IMR-90 (cell line): ENCODE measurements around the gene DMAC2L. TPM values are rescaled to one million over a fixed set of nuclear protein-coding genes. Genes with fewer than 3 reads are reported as not detected.

ENCODE experiments used
- ATAC-seq: fragments of 200-7000 bp; cut with Tn5 transposase; 2 replicates; pipeline ENCODE4 v1.9.1; 2020; ENCODE audit warnings: low read depth, mild to moderate bottlenecking, moderate library complexity
- BruUV-seq: library from RNA; stranded (reverse); fragments of 400-500 nt; replicated peaks from 2 replicates; lab custom pipeline; 2021; lab: Mats Ljungman, UMichigan
- CTCF ChIA-PET: fragments of 300-600 bp; formaldehyde crosslinking; extraction: SDS; loops from one replicate; lab custom pipeline; 2021; ENCODE audit warnings: antibody characterized with exemption; lab: Yijun Ruan, JAX
- POLR2A ChIA-PET: fragments of 300-600 bp; sonication (Branson Sonifier 250); formaldehyde crosslinking; loops from one replicate; lab custom pipeline; 2022; ENCODE audit warnings: antibody characterized with exemption; ENCODE audit not compliant: unreplicated experiment; lab: Charles Lee
- DNase-seq: peaks from one replicate; pipeline ENCODE4 v3.0.0; 2013
- H2AFZ ChIP-seq: replicated peaks from 2 replicates; pipeline ENCODE3; 2013; ENCODE audit warnings: low read length, mild to moderate bottlenecking; ENCODE audit not compliant: poor library complexity
- H2AK5ac ChIP-seq: 2 replicates; pipeline ENCODE4 v1.6.1; 2013; ENCODE audit warnings: low read depth, low read length, inconsistent platforms
- H2AK9ac ChIP-seq: replicated peaks from 2 replicates; pipeline ENCODE3; 2013; ENCODE audit warnings: mild to moderate bottlenecking, low read depth, low read length, moderate library complexity; ENCODE audit not compliant: poor library complexity
- H2BK120ac ChIP-seq: 2 replicates; pipeline ENCODE4 v1.6.1; 2013; ENCODE audit warnings: low read depth, low read length, inconsistent platforms
- H2BK15ac ChIP-seq: 3 replicates; pipeline ENCODE4 v1.6.1; 2013; ENCODE audit warnings: low read depth, low read length, inconsistent platforms
- H2BK20ac ChIP-seq: 2 replicates; pipeline ENCODE4 v1.6.1; 2013; ENCODE audit warnings: low read depth, mild to moderate bottlenecking, inconsistent platforms, low read length, moderate library complexity
- H2BK5ac ChIP-seq: 2 replicates; pipeline ENCODE4 v1.6.1; 2013; ENCODE audit warnings: mild to moderate bottlenecking, low read depth, low read length, inconsistent platforms; ENCODE audit not compliant: poor library complexity, severe bottlenecking
- H3K14ac ChIP-seq: replicated peaks from 2 replicates; pipeline ENCODE4 v1.6.1; 2013; ENCODE audit warnings: low read depth, low read length, inconsistent platforms
- H3K18ac ChIP-seq: 2 replicates; pipeline ENCODE4 v1.6.1; 2013; ENCODE audit warnings: low read depth, low read length, control low read depth
- H3K23ac ChIP-seq: 2 replicates; pipeline ENCODE4 v1.6.1; 2013; ENCODE audit warnings: low read depth, low read length, inconsistent platforms
- H3K27ac ChIP-seq: 2 replicates; pipeline ENCODE4 v1.5.1; 2013; ENCODE audit warnings: mild to moderate bottlenecking, control low read depth, low read length; ENCODE audit not compliant: insufficient read depth
- H3K27me3 ChIP-seq: 2 replicates; pipeline ENCODE4 v1.6.1; 2013; ENCODE audit warnings: low read length; ENCODE audit not compliant: control insufficient read depth, insufficient read depth
- H3K36me3 ChIP-seq: 2 replicates; pipeline ENCODE4 v1.6.1; 2013; ENCODE audit warnings: low read length, mixed read lengths; ENCODE audit not compliant: control insufficient read depth, insufficient read depth
- H3K4ac ChIP-seq: 2 replicates; pipeline ENCODE4 v1.6.1; 2013; ENCODE audit warnings: low read depth, low read length, inconsistent platforms
- H3K4me1 ChIP-seq: 2 replicates; pipeline ENCODE4 v1.6.1; 2013; ENCODE audit warnings: low read length, mixed read lengths; ENCODE audit not compliant: control insufficient read depth, insufficient read depth
- H3K4me2 ChIP-seq: 2 replicates; pipeline ENCODE4 v1.6.1; 2013; ENCODE audit warnings: low read depth, mild to moderate bottlenecking, control low read depth, low read length, moderate library complexity
- H3K4me3 ChIP-seq: 2 replicates; pipeline ENCODE4 v1.5.1; 2013; ENCODE audit warnings: low read depth, mild to moderate bottlenecking, control low read depth, low read length, moderate library complexity; ENCODE audit not compliant: insufficient read depth
- H3K56ac ChIP-seq: 2 replicates; pipeline ENCODE4 v1.6.1; 2013; ENCODE audit warnings: low read length, inconsistent platforms; ENCODE audit not compliant: insufficient read depth; ENCODE audit errors: extremely low read depth
- H3K79me1 ChIP-seq, 2 experiments: 2 replicates each; pipeline ENCODE4 v1.6.1; 2013; ENCODE audit warnings: low read length in 2 of 2, inconsistent platforms in 1 of 2, low read depth in 1 of 2
- H3K9ac ChIP-seq: 2 replicates; pipeline ENCODE4 v1.6.1; 2013; ENCODE audit warnings: low read depth, low read length, control low read depth
- H3K9me1 ChIP-seq: 2 replicates; pipeline ENCODE4 v1.6.1; 2013; ENCODE audit warnings: low read length, inconsistent platforms; ENCODE audit not compliant: insufficient read depth
- H3K9me3 ChIP-seq: 2 replicates; pipeline ENCODE4 v1.6.1; 2013; ENCODE audit warnings: low read length; ENCODE audit not compliant: control insufficient read depth, insufficient read depth
- H4K20me1 ChIP-seq: 2 replicates; pipeline ENCODE4 v1.6.1; 2013; ENCODE audit warnings: low read length, inconsistent platforms; ENCODE audit not compliant: insufficient read depth
- H4K5ac ChIP-seq: 2 replicates; pipeline ENCODE4 v1.6.1; 2013; ENCODE audit warnings: mild to moderate bottlenecking, low read depth, low read length, control low read depth
- H4K8ac ChIP-seq, 2 experiments: 2 replicates each; pipeline ENCODE4 v1.6.1; 2013; ENCODE audit warnings: low read depth in 2 of 2, low read length in 2 of 2, control low read depth in 1 of 2, inconsistent platforms in 1 of 2
- H4K91ac ChIP-seq: 2 replicates; pipeline ENCODE4 v1.6.1; 2013; ENCODE audit warnings: low read depth, low read length, inconsistent platforms; ENCODE audit not compliant: insufficient read depth
- BHLHE40 ChIP-seq: fragments of 150-350 bp; IDR thresholded peaks from 2 replicates; pipeline ENCODE4 v1.6.1; 2016; ENCODE audit warnings: mild to moderate bottlenecking, low read depth, low read length
- CEBPB ChIP-seq: IDR thresholded peaks from 2 replicates; pipeline ENCODE4 v1.6.1; 2012; ENCODE audit warnings: low read depth, low read length, improper control_type of control experiment
- CHD1 ChIP-seq: IDR thresholded peaks from 2 replicates; pipeline ENCODE4 v1.6.1; 2012; ENCODE audit warnings: low read depth, low read length, improper control_type of control experiment
- FOS ChIP-seq: fragments of 150-350 bp; IDR thresholded peaks from 2 replicates; pipeline ENCODE4 v1.6.1; 2016; ENCODE audit warnings: low read depth, low read length
- MAFK ChIP-seq: IDR thresholded peaks from 2 replicates; pipeline ENCODE4 v1.6.1; 2012; ENCODE audit warnings: low read depth, low read length, improper control_type of control experiment
- MAZ ChIP-seq: IDR thresholded peaks from 2 replicates; pipeline ENCODE4 v1.6.1; 2012; ENCODE audit warnings: low read depth, mild to moderate bottlenecking, low read length, improper control_type of control experiment, moderate library complexity, borderline replicate concordance
- MXI1 ChIP-seq: IDR thresholded peaks from 2 replicates; pipeline ENCODE4 v1.6.1; 2012; ENCODE audit warnings: low read depth, mild to moderate bottlenecking, low read length, moderate library complexity, borderline replicate concordance
- NFE2L2 ChIP-seq: fragments of 150-350 bp; IDR thresholded peaks from 2 replicates; pipeline ENCODE4 v1.6.1; 2016; ENCODE audit warnings: low read depth, mild to moderate bottlenecking, low read length
- POLR2A ChIP-seq: IDR thresholded peaks from 2 replicates; pipeline ENCODE4 v1.6.1; 2012; ENCODE audit warnings: mild to moderate bottlenecking, low read depth, low read length
- RAD21 ChIP-seq: IDR thresholded peaks from 2 replicates; pipeline ENCODE4 v1.6.1; 2012; ENCODE audit warnings: low read length, improper control_type of control experiment
- RCOR1 ChIP-seq: IDR thresholded peaks from 2 replicates; pipeline ENCODE4 v1.6.1; 2012; ENCODE audit warnings: mild to moderate bottlenecking, low read length, improper control_type of control experiment; ENCODE audit not compliant: insufficient replicate concordance
- RFX5 ChIP-seq: IDR thresholded peaks from 2 replicates; pipeline ENCODE4 v1.8.0; 2012; ENCODE audit warnings: low read depth, mild to moderate bottlenecking, low read length, moderate library complexity
- SMC3 ChIP-seq: fragments of 150-350 bp; IDR thresholded peaks from 2 replicates; pipeline ENCODE4 v1.6.1; 2016; ENCODE audit warnings: low read depth, mild to moderate bottlenecking, antibody characterized with exemption, low read length, moderate library complexity
- WGBS, 2 experiments: methylation state at CpG; one replicate each; pipeline versions ENCODE4 v1.1.5 to v1.1.7; 2013; ENCODE audit warnings: missing lambda C conversion rate in 2 of 2; ENCODE audit not compliant: insufficient read length in 1 of 2; ENCODE audit errors: extremely low coverage in 2 of 2; 5-methylcytosine and 5-hydroxymethylcytosine counted together
- dilution Hi-C: fragments of 300-500 bp; cut with HindIII; formaldehyde crosslinking; loops from one replicate; pipeline ENCODE4 v1.14.3; 2018; ENCODE audit warnings: low sequenced_read_pairs; ENCODE audit not compliant: unreplicated experiment
- in situ Hi-C: fragments of 300-500 bp; cut with MboI; formaldehyde crosslinking; loops from 3 replicates; pipeline ENCODE4 v1.14.3; 2019; ENCODE audit warnings: low sequenced_read_pairs, inconsistent platforms, mixed read lengths
- intact Hi-C: fragments of 100-400 bp; cut with micrococcal nuclease; formaldehyde crosslinking; loops from 2 replicates; pipeline ENCODE4 v1.10.0; 2022
- polyA plus RNA-seq, 3 experiments: library from polyadenylated mRNA; depleted of rRNA; stranded (reverse); fragments of >200 nt; gene quantifications; 2 replicates each; pipeline ENCODE4 v1.2.3, GENCODE V29; 2012; ENCODE audit warnings: low replicate concordance in 1 of 3
- total RNA-seq: library from RNA; depleted of rRNA; stranded (reverse); fragments of >200 nt; gene quantifications from 2 replicates; pipeline ENCODE4 v1.2.3, GENCODE V29; 2012
- TF ChIP-seq, protein P1 (sequence below): conservative IDR thresholded peaks from 2 replicates; pipeline ENCODE4 v1.5.1; 2012; ENCODE audit warnings: mild to moderate bottlenecking, low read depth, low read length, improper control_type of control experiment
- TF ChIP-seq, protein P2 (sequence below): fragments of 150-350 bp; IDR thresholded peaks from 2 replicates; pipeline ENCODE4 v1.6.1; 2017; ENCODE audit warnings: mild to moderate bottlenecking, antibody characterized with exemption, low read length, low read depth
- TF ChIP-seq, protein P3 (sequence below): fragments of 150-350 bp; IDR thresholded peaks from 2 replicates; pipeline ENCODE4 v1.6.1; 2016; ENCODE audit warnings: low read depth, mild to moderate bottlenecking, low read length, moderate library complexity, borderline replicate concordance

DMAC2L gene
- total and polyA plus RNA-seq, 2 of the 4 experiments (the other 2 are of a cell fraction), result 5.0 to 6.1 TPM

DNA sequence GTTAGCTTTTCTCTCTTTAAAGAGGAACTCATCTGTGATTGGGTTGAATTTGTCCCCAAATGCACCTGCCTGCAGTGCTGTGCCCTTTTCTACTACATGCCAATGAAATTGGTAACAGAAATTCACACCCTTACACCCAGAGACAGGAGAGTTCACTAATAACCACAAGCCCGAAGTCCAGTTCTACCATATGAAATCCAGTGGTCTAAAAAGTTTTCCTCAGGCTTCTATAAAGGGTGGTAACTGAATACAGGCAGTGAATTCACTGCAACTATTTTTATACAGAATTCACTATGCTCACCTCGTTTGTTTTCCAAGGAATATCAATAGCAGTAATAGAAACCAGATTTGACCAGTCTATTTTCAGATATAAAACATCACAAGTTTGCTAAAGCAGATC, 49.3 kb upstream of the DMAC2L start:
- Histone ChIP-seq H2AFZ (no peak overlapping the region), H3K14ac (no peak overlapping the region), H4K5ac (no peak overlapping the region), H3K36me3 (no peaks in the 10 kb centered on the region), H2BK5ac (no peak overlapping the region), H4K8ac (no peak overlapping the region), H3K4me2 (no peak overlapping the region), H2BK15ac (no peak overlapping the region), H4K91ac (no peak overlapping the region), H3K27me3 (no peaks in the 10 kb centered on the region), H2BK120ac (no peak overlapping the region), H2AK5ac (no peak overlapping the region), H3K56ac (no peak overlapping the region), H3K9me3 (no peaks in the 10 kb centered on the region), H3K18ac (no peak overlapping the region), H3K4ac (no peak overlapping the region), H3K9me1 (no peaks in the 10 kb centered on the region), H4K20me1 (no peaks in the 10 kb centered on the region), H3K23ac (no peak overlapping the region), H3K9ac (no peak overlapping the region), H3K79me1 (no peaks in the 10 kb centered on the region), H2BK20ac (no peak overlapping the region), H3K4me3 (no peak overlapping the region), H3K4me1 (no peaks in the 10 kb centered on the region), H2AK9ac (no peak overlapping the region), H3K27ac (no peak overlapping the region)
- POLR2A ChIA-PET, result no interaction called here
- dilution Hi-C loops (no loop called here), in situ Hi-C loops (no loop called here), intact Hi-C loops (loop anchor here (5.0 kb wide), 1 partner anchor 34 kb away; no protein-coding TSS in a partner anchor)
- BruUV-seq, result no TSS peak
- DNase-seq (no peak), ATAC-seq (no peak)
- no CpG with 5 or more reads among the region's 2 CpGs for WGBS, 2 experiments
- TF ChIP-seq, protein P1, sequence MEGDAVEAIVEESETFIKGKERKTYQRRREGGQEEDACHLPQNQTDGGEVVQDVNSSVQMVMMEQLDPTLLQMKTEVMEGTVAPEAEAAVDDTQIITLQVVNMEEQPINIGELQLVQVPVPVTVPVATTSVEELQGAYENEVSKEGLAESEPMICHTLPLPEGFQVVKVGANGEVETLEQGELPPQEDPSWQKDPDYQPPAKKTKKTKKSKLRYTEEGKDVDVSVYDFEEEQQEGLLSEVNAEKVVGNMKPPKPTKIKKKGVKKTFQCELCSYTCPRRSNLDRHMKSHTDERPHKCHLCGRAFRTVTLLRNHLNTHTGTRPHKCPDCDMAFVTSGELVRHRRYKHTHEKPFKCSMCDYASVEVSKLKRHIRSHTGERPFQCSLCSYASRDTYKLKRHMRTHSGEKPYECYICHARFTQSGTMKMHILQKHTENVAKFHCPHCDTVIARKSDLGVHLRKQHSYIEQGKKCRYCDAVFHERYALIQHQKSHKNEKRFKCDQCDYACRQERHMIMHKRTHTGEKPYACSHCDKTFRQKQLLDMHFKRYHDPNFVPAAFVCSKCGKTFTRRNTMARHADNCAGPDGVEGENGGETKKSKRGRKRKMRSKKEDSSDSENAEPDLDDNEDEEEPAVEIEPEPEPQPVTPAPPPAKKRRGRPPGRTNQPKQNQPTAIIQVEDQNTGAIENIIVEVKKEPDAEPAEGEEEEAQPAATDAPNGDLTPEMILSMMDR, result no peak
- TF ChIP-seq MXI1, result no peak
- TF ChIP-seq CEBPB, result no peak
- no peak for TF ChIP-seq BHLHE40
- no peak for TF ChIP-seq RCOR1
- no peak for TF ChIP-seq RFX5
- no peak for TF ChIP-seq FOS
- TF ChIP-seq, protein P2, sequence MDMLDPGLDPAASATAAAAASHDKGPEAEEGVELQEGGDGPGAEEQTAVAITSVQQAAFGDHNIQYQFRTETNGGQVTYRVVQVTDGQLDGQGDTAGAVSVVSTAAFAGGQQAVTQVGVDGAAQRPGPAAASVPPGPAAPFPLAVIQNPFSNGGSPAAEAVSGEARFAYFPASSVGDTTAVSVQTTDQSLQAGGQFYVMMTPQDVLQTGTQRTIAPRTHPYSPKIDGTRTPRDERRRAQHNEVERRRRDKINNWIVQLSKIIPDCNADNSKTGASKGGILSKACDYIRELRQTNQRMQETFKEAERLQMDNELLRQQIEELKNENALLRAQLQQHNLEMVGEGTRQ, result no peak
- TF ChIP-seq CHD1, result no peak
- TF ChIP-seq SMC3, result no peak
- no peak for TF ChIP-seq MAZ
- TF ChIP-seq NFE2L2, result no peak
- TF ChIP-seq RAD21, result no peak
- TF ChIP-seq MAFK, result no peak
- no peak for TF ChIP-seq POLR2A
- TF ChIP-seq, protein P3, sequence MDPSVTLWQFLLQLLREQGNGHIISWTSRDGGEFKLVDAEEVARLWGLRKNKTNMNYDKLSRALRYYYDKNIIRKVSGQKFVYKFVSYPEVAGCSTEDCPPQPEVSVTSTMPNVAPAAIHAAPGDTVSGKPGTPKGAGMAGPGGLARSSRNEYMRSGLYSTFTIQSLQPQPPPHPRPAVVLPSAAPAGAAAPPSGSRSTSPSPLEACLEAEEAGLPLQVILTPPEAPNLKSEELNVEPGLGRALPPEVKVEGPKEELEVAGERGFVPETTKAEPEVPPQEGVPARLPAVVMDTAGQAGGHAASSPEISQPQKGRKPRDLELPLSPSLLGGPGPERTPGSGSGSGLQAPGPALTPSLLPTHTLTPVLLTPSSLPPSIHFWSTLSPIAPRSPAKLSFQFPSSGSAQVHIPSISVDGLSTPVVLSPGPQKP, result no peak
- CTCF ChIA-PET, result interaction anchor here (1.3 kb wide), 1 partner anchor 410 kb away, joined by 3 read pairs; the partner anchor contains the start of gene NEMF
